Endometrium (tissue), 2 donors: ENCODE results near the gene SHROOM2.
"Not testable (repeated sequence)": the region's sequence is repeated elsewhere in the genome, so short reads cannot be mapped to it uniquely, and the experiment has no call there.

Experiments
- FAIRE-seq: peaks from 2 replicates; lab custom pipeline; 2012; peaks lifted over from hg19 to GRCh38; lab: Jason Lieb, UNC
- donor health status: control.
- donor health status: control.

Gene SHROOM2

GRCh38 chrX:9829308-9830267 lies 43.4 kb downstream of the SHROOM2 start:
- FAIRE-seq = no peak

GRCh38 chrX:9832811-9833210 lies 46.6 kb downstream of the SHROOM2 start:
- no peak for FAIRE-seq

- FAIRE-seq = no peak
Measured at GRCh38 chrX:9835585-9836210, 49.5 kb downstream of the SHROOM2 start.

GRCh38 chrX:9842541-9842940 lies 56.3 kb downstream of the SHROOM2 start:
- FAIRE-seq = no peak

GRCh38 chrX:9844936-9845577 lies 58.8 kb downstream of the SHROOM2 start:
- FAIRE-seq = no peak

- FAIRE-seq = no peak
Measured at GRCh38 chrX:9845578-9845952, 59.3 kb downstream of the SHROOM2 start.

- no peak for FAIRE-seq
Measured at GRCh38 chrX:9846631-9847030, 60.4 kb downstream of the SHROOM2 start.

- FAIRE-seq = no peak
Measured at GRCh38 chrX:9847071-9847470, 60.8 kb downstream of the SHROOM2 start.

- no peak for FAIRE-seq
Measured at GRCh38 chrX:9848718-9849479, 62.7 kb downstream of the SHROOM2 start.

- FAIRE-seq = no peak
Measured at GRCh38 chrX:9851890-9852289, 65.7 kb downstream of the SHROOM2 start.

GRCh38 chrX:9853307-9853706 lies 67.1 kb downstream of the SHROOM2 start:
- FAIRE-seq = no peak

- FAIRE-seq = peak; percentile 84
Measured at GRCh38 chrX:9855561-9856283, 69.5 kb downstream of the SHROOM2 start.

GRCh38 chrX:9856588-9856987 lies 70.4 kb downstream of the SHROOM2 start:
- no peak for FAIRE-seq

GRCh38 chrX:9857575-9858474 lies 71.6 kb downstream of the SHROOM2 start:
- no peak for FAIRE-seq

GRCh38 chrX:9858684-9859083 lies 72.5 kb downstream of the SHROOM2 start:
- not testable (repeated sequence) for FAIRE-seq

- FAIRE-seq = no peak
Measured at GRCh38 chrX:9859711-9860555, 73.7 kb downstream of the SHROOM2 start.

GRCh38 chrX:9860826-9861225 lies 74.6 kb downstream of the SHROOM2 start:
- no peak for FAIRE-seq

- FAIRE-seq = no peak
Measured at GRCh38 chrX:9861711-9862110, 75.5 kb downstream of the SHROOM2 start.

GRCh38 chrX:9862525-9862924 lies 76.3 kb downstream of the SHROOM2 start:
- FAIRE-seq = no peak

- no peak for FAIRE-seq
Measured at GRCh38 chrX:9862953-9863352, 76.7 kb downstream of the SHROOM2 start.
